Ramos (cell line): ENCODE measurements around the gene URB1.

ENCODE experiments used
- in situ Hi-C: fragments of 300-500 bp; cut with MboI; formaldehyde crosslinking; loops from one replicate; pipeline ENCODE4 v1.14.3; 2022; ENCODE audit warnings: low sequenced_read_pairs; ENCODE audit not compliant: unreplicated experiment

The URB1 gene

DNA sequence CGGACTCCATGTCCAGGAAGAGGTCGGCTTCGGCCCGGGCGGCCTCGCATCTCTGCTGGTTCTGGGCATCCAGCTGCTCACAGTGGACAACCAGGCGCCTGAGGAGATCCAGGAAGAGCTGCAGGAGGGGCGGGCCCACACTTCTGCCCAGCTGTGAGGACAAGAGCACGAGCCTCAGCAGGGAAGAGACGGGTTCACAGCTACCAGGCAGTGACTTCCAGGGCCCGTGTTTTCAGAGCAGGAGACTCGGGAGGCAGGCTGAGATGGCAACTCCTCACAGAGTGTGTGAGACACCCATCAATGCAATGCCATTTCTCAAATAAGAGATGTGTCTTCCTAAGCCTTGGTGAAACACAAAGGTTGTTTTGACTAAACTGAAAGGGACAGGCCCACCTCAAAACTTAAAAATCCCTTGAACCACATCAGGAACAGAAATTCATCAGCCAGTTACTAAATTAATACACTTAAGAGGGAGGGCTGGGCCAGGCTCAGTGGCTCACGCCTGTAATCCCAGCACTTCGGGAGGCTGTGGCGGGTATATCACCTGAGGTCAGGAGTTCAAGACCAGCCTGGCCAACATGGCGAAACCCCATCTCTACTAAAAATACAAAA, 43.4 kb downstream of the URB1 start:
- in situ Hi-C loops: no loop called here

DNA sequence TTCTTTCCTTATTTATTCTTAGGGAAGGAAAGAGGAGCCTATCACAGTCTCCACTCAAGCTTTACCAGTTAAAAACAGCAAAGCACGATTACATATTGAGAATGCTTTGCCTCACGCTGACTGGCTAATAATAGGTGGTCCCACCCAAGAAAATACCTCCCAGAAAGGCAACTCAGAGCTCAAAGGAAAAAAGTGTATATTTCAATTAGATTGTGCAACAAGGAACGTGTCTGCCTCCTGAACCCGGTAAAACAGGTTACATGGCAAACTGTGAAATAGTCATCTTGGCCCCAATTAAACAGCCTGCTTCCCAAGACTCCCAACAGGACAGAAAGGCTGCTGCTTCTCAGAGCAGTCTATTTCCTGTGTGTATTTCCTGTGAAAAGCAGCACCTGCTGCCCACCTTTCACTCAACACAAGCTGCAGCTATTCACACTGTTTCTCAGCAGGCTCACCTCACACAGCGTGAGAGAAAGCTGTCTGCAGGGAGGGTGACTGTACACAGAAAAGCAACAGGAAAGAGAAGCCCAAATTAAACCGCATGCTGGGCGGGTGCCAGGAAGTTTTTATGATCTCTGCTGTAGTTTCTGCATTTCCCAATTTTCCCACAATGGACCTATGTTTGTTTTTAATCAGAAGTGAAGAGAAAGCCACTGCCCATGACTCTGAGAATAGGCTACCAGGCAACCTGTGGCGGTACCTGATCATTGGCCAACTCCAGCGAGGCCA, 44.0 kb downstream of the URB1 start:
- in situ Hi-C loops: no loop called here

DNA sequence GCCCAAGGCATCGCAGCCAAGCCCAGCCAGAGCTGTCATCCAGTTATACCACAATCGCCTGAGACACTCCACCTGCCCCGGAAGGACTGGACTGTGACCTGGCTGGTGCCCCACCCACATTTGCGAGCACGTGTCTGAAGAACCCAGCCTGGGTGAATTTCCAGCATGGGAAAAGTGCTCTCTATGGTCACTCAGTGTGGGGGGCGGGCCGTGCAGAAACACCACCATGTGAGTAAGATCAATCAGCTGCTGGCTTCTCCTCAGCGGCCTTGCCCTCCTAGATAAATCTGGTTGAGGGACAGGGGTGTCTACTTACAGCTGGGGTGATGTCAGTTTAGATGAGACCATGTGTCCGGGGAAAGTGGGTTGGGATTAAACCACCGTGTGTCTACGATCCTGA, 44.8 kb downstream of the URB1 start:
- in situ Hi-C loops: no loop called here

DNA sequence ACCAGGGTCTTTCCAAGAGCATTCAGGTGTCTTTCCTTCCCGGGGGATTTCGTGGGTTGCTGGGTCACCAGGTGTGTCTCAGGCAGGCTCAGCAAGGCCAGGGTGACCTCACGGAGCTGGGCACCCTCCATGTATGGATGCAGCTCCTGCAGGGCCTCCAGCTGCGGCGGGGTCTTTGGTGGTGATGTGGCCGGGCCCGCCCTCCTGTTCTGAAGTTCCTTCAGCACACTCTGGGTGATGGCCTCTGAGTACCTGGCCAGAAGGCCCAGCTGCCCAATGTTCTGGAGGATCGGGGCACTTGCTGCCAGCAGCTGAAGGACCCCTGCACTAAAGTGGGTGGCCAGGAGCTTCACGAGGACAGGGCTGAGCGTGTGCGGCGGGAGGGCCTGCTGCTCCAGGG, 45.5 kb downstream of the URB1 start:
- in situ Hi-C loops: no loop called here

DNA sequence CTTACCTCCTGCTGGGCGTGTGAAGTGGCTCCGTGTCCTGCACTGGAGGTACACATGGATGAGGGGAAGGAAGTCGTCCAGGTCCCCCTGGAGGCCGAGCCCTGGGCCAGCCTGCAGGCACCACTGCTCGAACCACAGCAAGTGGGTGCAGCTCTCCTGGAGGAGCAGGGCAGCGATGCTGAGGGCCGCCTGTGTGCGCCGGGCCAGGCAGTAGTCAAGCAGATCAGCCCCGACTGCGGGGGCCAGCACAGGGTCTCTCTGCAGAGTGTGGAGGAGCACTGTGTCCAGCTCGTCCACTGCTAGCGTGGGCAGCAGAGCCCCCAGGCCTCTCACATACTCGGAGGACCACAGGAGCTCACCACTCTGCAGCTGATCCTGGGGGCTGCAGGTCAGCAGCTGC, 45.9 kb downstream of the URB1 start:
- in situ Hi-C loops: no loop called here

DNA sequence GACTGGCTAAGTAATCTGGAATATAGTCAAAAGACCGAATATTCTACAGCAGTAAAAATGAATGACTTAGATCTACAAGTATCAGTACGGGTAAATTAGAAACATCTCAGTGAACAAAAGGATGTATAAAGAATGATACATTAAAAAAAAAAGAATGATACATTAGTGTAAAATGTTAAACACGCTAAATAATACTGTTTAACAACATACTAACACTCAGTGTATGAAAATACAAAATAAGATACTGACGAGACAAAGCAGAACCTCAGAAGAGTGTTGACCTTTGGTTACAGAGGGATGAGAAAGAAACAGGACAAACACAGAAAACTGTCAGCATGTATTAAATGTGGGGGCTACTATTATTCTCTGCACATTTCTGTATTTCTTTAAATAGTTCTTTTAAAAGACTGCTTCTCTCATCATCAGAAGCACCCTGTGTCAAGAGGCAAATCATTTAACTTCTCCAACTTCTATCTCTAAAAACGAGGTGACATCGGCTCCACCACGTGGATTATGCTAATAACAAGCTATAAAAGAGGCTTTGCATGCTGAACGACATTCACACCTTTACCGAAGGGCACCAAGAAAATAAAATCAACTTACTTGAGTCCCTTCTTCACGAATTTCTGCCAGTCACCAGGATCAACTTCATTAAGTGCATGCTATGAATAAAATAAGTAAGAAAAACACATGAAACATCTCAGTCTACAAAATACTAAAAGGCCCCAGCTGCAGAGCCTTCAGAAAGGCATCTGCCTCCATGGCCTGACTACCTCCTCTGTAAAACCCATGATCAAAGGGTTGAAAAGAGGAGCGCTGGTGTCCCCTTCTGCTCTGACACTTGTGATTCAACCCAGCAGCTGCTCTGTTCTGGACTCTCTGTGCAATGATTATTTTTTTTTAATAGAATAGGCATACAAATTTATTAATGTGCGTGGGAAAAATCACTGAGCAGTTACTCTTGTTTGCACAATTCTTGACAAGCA, 51.7 kb downstream of the URB1 start:
- in situ Hi-C loops: no loop called here

DNA sequence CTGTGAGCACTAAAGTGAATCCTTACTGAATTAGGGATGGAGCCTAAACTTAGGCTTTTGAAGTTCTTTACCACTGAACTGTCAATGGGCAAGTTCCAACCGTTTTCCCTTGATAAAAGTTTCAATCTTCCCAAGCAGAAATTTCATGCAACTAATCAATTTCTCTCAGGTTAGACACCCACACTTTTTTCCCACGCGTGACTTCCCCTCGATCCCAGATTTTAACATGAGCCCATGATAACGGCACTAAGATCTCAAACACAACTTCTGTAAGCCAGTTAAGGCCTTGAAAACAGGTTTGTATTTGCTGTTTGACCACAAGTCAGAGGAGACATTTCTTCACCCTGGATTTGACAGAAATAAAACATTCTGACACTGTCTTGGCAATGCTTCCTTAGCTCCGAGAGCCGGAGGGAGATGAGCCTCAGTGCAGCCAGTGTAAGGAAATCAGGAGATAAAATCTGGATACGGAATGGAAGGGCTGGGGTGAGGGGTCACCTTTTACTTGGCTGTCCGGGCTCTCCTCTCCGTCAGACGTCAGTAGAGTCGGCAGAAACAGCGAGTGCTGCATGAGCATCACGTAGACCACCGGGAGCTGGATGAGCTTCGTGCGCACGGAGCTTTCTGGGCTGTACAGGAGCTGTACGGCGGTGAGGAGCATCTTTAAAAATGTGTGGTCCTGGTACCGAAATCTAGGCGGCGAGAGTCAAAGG, 54.4 kb downstream of the URB1 start:
- in situ Hi-C loops: no loop called here

DNA sequence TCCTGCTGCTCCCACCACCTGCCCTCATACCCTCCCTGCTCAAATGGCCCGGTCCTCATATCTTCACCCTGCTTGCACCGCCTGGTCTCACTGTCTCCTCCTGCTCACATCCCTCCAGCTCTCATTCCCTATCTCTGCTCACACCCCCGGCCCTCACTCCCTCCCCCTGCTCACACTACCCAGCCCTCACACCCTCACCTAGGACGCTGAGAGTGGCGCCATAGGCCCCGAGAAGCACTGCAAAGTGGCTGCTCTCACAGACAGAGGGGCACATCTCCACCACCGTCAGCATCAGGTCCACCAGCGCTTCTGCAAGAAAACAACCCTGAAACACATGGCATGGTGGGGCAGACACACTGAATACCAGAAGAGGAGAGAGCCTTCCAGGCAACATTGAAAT, 55.6 kb downstream of the URB1 start:
- in situ Hi-C loops: no loop called here

DNA sequence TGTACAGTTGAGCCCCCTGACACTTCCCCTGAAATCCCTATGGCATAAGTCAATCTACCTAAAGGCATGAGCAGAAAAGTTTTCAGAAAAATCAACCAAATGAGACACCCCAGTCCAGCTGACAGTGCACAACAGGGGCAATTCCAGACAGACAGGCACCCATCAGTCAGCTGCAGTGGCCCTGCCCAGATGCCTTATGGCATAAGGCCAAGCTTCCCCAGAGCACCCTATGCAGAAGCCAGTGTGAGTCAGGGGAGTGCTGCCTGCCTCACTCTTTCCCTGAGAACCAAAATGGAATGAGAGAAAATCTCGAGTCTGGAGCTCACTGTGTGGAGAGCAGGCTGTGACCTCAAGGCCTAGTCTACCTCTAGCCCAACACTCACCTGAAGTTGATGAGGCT, 56.1 kb downstream of the URB1 start:
- in situ Hi-C loops: no loop called here

DNA sequence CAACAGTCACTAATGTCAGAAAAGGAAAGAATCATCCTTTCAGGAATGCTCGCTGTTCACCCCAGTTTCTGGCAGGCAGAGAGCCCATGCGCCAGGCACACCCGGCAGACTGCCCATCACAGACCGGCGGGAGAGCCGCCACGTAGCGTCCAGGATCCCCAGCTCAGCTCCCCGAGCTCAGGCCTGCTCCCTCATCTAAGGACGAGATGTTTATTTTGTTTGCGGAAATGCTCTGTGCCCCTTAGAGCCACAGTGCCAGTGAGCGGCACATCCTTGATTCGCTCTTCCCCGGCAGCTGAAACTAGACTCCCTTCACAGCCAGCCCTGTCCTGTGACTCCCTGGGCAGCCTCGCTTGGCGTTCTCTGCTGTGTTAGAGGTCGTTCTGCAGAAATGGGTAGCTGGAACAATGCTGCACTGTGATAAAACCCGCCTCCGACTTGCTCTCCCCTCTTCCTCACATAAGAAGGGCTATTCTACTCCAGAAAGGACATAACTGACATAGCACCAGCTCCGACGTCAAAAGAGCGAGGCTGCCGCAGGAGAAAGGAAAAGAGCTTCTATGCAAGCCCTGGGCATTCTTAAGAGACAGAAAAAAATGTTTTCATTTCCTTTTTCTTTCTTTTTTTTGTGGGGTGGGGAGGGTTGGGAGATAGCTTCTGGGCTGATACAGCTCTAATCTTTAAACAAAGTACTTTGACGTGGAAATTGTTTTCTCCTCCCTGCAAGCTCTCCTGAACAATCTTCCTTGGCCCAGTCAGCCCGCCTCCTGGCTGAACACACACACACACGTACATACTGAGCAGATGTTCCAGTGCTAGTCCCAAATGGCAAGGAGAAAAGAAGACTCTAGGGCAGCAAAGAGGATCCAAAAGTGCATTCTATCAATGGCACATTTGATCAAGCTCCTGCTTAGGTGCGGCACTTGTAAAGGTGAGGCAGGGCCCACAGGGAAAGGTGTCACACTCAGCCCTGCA, 56.9 kb downstream of the URB1 start:
- in situ Hi-C loops: no loop called here

DNA sequence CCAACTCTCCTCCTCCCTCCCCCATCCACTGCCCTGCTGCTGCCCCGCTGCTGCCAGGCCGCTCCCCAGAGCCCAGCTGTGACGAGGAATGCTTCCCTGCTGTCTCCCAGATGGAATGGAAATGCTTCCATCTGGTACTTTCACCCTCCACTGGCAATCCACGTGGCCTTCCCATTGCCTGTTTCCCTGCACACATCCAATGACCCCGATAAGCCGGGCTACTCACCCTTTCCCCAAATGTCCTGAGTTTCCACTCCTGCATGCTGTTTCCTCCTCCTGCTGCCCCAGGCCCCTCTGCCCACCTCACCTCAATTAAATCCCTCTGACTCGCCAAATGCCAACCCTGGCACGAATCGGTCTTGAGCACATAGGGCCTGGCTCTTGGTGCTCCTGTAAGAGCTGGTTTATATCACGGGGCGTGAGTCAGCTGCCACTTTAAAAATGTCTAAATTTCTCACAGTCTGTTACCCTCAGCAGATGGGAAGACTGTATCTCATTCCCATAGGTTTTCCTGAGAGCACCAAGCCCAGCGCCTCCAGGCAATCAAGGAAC, 57.8 kb downstream of the URB1 start:
- in situ Hi-C loops: no loop called here

DNA sequence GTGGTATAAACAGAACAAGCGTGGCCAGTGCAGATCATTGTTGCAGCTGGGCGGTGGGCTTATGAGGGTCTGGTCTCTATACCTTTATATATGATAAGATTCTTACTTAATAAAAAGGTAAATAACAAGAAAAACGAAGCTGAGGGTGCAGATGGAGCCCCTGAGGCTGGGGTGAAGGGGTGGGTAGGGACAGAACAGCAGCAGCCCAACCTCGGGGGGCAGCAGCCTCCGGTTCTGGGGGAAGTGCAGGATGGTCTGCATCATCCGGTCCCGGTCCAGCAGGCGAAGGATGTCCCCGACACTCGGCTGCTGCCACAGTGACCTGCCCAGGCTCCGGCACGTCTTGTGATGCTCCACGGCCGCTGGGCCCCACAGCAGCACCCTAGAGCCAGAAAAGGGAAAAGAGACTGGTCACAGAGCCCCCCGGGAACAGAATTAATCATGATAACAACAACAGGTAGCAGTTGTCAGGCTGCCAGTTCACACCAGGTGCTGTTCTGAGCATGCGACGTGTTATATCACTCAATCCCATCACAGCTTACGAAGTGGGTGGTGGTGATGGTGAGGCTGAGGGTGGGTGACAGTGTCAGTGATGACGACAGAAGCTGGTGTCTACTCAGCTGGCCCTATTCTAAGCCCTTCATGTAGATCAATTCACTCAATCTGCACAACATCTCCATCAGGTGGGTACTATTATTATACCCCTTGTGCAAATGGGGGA, 58.7 kb downstream of the URB1 start:
- in situ Hi-C loops: no loop called here

DNA sequence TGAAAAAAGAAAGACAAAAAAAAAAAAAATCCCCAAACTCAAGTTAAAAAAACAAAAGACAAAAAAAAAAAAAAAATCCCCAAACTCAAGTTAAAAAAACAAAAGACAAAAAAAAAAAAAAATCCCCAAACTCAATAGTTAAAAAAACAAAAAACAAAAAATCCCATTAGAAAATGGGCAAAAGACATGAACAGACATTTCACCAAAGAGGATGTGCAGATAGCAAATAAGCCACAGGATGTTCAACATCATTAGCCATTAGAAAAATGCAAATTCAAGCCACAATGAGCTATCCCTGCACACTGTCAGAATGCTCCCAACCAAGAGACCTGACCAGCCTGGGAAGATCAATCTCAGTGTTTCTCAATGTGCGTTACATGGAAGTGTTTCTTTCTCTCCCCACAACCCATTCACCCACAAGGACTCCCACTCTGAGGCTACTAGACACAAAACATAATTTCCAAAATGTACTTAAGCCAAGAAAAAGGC, 60.3 kb downstream of the URB1 start:
- in situ Hi-C loops: no loop called here

DNA sequence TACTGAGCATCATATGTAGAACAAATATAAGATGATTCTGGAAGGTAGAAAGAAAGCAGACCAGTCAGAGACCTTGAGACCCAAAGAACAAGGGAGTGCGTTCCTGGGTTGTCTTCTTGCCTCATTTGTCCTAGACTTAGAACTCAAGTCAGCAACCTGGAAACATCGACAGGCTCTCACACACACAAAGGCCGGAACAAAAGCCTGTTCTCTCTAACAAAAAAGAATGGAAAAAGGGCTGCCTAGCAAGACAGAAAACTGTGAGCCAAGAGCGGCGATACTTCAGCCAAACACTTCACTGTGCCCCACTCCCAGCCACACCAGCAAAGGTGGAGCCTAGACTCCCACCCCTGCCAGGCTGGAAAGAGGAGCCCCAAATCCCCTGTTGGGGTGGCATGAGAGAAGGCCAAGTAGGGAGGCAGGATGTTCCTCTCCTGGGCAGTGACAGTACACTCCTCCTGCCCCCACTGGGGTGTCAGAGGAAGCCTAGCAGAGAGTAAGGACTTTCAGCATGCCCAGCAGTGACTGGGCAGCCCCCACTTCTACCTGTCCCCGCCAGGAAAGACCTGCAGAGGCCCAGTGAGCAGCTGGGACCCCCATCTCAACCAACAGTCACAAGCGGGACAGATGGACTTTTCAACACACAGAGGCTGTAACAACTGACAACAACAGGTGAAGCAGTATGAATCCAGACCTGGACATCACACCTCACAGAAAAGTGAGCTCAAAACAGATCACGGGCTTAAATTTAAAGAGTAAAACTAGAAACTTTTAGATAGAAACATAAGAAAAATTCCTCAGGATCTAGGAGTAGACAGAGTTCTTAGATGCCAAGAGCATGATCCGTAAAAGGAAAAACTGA, 61.1 kb downstream of the URB1 start:
- in situ Hi-C loops: no loop called here

DNA sequence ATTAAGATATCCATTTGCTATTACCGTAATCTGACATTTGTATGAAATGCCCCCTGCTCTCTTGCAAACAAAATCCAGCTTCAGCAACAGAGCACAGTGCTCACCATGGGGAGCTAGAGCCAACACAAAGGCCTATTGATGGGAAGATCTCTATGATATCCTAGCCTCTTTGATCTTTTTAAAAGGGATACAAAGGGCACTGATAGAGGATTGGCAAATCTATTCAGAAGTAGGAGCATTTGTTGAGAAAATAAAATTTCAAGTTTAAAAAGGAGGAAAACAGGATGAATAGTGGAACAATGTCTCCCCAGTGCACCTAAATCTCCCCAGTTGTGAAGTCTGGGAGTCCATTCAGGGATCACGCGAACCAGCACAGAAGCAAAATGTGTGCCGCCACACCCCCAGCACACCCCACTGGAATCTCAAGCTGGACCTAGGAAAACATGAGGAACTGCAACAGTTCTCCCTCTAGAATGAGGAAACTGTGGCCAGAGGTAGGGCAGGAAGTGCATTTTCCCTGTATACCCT, 62.0 kb downstream of the URB1 start:
- in situ Hi-C loops: no loop called here

DNA sequence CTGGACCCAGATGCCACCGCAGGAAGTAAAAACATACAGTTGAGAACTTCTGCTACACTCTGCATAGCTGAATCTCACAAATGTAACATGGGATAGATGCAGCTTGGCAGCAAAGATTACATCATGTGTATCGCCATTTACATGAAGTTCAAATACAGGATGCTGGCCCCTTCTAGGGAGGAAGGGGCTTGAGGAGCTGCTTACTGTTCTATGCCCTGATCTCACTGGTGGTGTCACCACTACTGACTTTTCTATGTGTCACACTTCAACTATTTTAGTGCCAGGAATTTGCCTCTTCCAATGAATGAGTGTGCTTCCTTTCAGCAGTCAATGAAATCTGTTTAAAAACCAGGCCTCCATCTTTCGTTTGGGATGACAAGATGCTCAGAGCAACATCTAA, 63.0 kb downstream of the URB1 start:
- in situ Hi-C loops: no loop called here

DNA sequence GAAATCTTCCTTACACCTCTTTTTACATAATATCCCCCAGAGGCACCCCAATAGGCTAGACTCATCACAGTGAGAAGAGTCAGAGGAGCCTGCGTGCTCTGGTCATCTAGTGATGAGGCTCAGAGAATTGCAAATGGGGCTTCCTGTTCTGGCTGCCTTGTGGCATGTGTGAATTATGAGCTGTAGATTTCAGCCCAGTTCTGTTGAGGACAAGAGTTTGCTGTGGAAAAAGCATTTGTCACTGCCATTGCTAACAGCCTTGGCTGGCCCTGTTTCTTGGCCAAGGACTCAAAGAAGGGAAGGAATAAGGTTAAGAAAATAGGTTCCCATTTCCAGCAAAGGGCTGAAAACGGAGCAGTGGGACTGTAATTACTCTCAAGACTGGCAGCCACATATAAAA, 63.5 kb downstream of the URB1 start:
- in situ Hi-C loops: no loop called here
